Smooth muscle cell (in vitro differentiated cells): ENCODE results near the gene ZFP57. TPM values are rescaled to one million over a fixed set of nuclear protein-coding genes. Genes with fewer than 3 reads are reported as not detected.

Experiments
- DNase-seq: peaks from one replicate; lab custom pipeline; 2025; ENCODE audit not compliant: unreplicated experiment; lab: John Stamatoyannopoulos, UW
- H2AFZ ChIP-seq: fragments of 200-600 bp; sonication (generic); 2 replicates; pipeline ENCODE4 v1.6.0; 2016; ENCODE audit warnings: antibody characterized with exemption, low read depth, mild to moderate bottlenecking
- H3F3A ChIP-seq: fragments of 200-600 bp; sonication (generic); 2 replicates; pipeline ENCODE4 v1.6.0; 2017; ENCODE audit warnings: antibody characterized with exemption, low read depth
- H3K27ac ChIP-seq: fragments of 200-600 bp; sonication (generic); 2 replicates; pipeline ENCODE4 v1.5.1; 2016; ENCODE audit warnings: low read depth, mild to moderate bottlenecking
- H3K27me3 ChIP-seq: fragments of 200-600 bp; sonication (generic); 2 replicates; pipeline ENCODE4 v1.6.1; 2016; ENCODE audit warnings: low read depth, mild to moderate bottlenecking
- H3K36me3 ChIP-seq: fragments of 200-600 bp; sonication (generic); 2 replicates; pipeline ENCODE4 v1.5.1; 2016; ENCODE audit warnings: low read depth
- H3K4me1 ChIP-seq: fragments of 200-600 bp; sonication (generic); 2 replicates; pipeline ENCODE4 v1.5.1; 2016; ENCODE audit warnings: low read depth
- H3K4me2 ChIP-seq: fragments of 200-600 bp; sonication (generic); 2 replicates; pipeline ENCODE4 v1.6.0; 2016; ENCODE audit warnings: mild to moderate bottlenecking
- H3K4me3 ChIP-seq: fragments of 200-600 bp; sonication (generic); 2 replicates; pipeline ENCODE4 v1.5.1; 2016; ENCODE audit warnings: mild to moderate bottlenecking
- H3K79me2 ChIP-seq: fragments of 200-600 bp; sonication (generic); 2 replicates; pipeline ENCODE4 v1.6.0; 2016; ENCODE audit warnings: low read depth, mild to moderate bottlenecking
- H3K9ac ChIP-seq: fragments of 200-600 bp; sonication (generic); 2 replicates; pipeline ENCODE4 v1.6.0; 2016; ENCODE audit warnings: low read depth
- H3K9me3 ChIP-seq: fragments of 200-600 bp; sonication (generic); replicated peaks from 2 replicates; pipeline ENCODE4 v1.5.1; 2016; ENCODE audit warnings: low read depth
- H4K20me1 ChIP-seq: fragments of 200-600 bp; sonication (generic); 2 replicates; pipeline ENCODE4 v1.6.0; 2016; ENCODE audit warnings: low read depth
- CTCF ChIP-seq: fragments of 200-600 bp; sonication (generic); IDR thresholded peaks from 2 replicates; pipeline ENCODE4 v1.5.1; 2017; ENCODE audit warnings: borderline replicate concordance, mild to moderate bottlenecking, antibody characterized with exemption; ENCODE audit not compliant: insufficient read depth, poor library complexity, severe bottlenecking
- WGBS: methylation state at CpG from one replicate; pipeline ENCODE4 v1.1.7; 2016; ENCODE audit warnings: low lambda C conversion rate; 5-methylcytosine and 5-hydroxymethylcytosine counted together
- polyA plus RNA-seq: library from polyadenylated mRNA; unstranded; fragments of >200 nt; fragmentation: Nextera tagmentation; extraction: Ambion mirVana; gene quantifications from 2 replicates; pipeline ENCODE4 v1.2.1, GENCODE V29; 2016
- total RNA-seq: library from RNA; depleted of rRNA; stranded (reverse); fragments of >200 nt; gene quantifications from 2 replicates; pipeline ENCODE4 v1.2.3, GENCODE V29; 2014

The ZFP57 gene
- total and polyA plus RNA-seq, 2 experiments from 2014 or later, result not detected

- no peak overlapping the region for H3K4me2 ChIP-seq
- H4K20me1 ChIP-seq, result no peaks in the 10 kb centered on the region
- H3K27ac ChIP-seq, result no peak overlapping the region
- no peak overlapping the region for H3K4me3 ChIP-seq
- no peaks in the 10 kb centered on the region for H3K79me2 ChIP-seq
- H3F3A ChIP-seq, result no peaks in the 10 kb centered on the region
- H3K9ac ChIP-seq, result no peak overlapping the region
- peaks cover 47% of the 10 kb centered on the region for H3K27me3 ChIP-seq
- DNase-seq, result no peak
- H2AFZ ChIP-seq, result no peak overlapping the region
- no peak for TF ChIP-seq CTCF
- 82% methylated on average over 1 of the region's 1 CpG for WGBS
- H3K4me1 ChIP-seq, result peaks cover 13% of the 10 kb centered on the region
- H3K9me3 ChIP-seq, result no peaks in the 10 kb centered on the region
- no peaks in the 10 kb centered on the region for H3K36me3 ChIP-seq
Measured at GRCh38 chr6:29671026-29671425, 9.9 kb downstream of the ZFP57 start.

GRCh38 chr6:29667158-29667557, 13.8 kb downstream of the ZFP57 start:
- no peaks in the 10 kb centered on the region for H3F3A ChIP-seq
- DNase-seq, result no peak
- peaks cover 71% of the 10 kb centered on the region for H3K27me3 ChIP-seq

GRCh38 chr6:29666826-29667130, 14.2 kb downstream of the ZFP57 start:
- H4K20me1 ChIP-seq, result no peaks in the 10 kb centered on the region
- no peaks in the 10 kb centered on the region for H3K79me2 ChIP-seq
- H3K4me1 ChIP-seq, result peaks cover 13% of the 10 kb centered on the region
- no peak overlapping the region for H3K4me2 ChIP-seq
- H3K27ac ChIP-seq, result no peak overlapping the region
- no peaks in the 10 kb centered on the region for H3K9me3 ChIP-seq
- no peaks in the 10 kb centered on the region for H3K36me3 ChIP-seq
- no peak for DNase-seq
- peaks cover 75% of the 10 kb centered on the region for H3K27me3 ChIP-seq
- TF ChIP-seq CTCF, result no peak
- no peaks in the 10 kb centered on the region for H3F3A ChIP-seq
- whole genome bisulfite sequencing, result 50% methylated on average over 1 of the region's 1 CpG
- no peak overlapping the region for H2AFZ ChIP-seq
- no peak overlapping the region for H3K4me3 ChIP-seq
- H3K9ac ChIP-seq, result no peak overlapping the region

More at GRCh38 chr6:29667158-29667557, 13.8 kb downstream of the ZFP57 start:
- no peak overlapping the region for H3K4me3 ChIP-seq
- WGBS, result 21% methylated on average over 5 of the region's 5 CpGs
- no peak for TF ChIP-seq CTCF
- H3K9ac ChIP-seq, result no peak overlapping the region
- no peaks in the 10 kb centered on the region for H4K20me1 ChIP-seq
- no peak overlapping the region for H2AFZ ChIP-seq
- H3K4me2 ChIP-seq, result no peak overlapping the region
- H3K36me3 ChIP-seq, result no peaks in the 10 kb centered on the region
- H3K4me1 ChIP-seq, result peaks cover 13% of the 10 kb centered on the region
- no peak overlapping the region for H3K27ac ChIP-seq
- H3K79me2 ChIP-seq, result no peaks in the 10 kb centered on the region
- no peaks in the 10 kb centered on the region for H3K9me3 ChIP-seq

GRCh38 chr6:29665942-29666825, 14.8 kb downstream of the ZFP57 start:
- Histone ChIP-seq H3K9ac (no peak overlapping the region), H2AFZ (no peak overlapping the region), H3K27ac (no peak overlapping the region), H3K36me3 (no peaks in the 10 kb centered on the region), H3F3A (no peaks in the 10 kb centered on the region), H3K79me2 (no peaks in the 10 kb centered on the region), H3K27me3 (peaks cover 75% of the 10 kb centered on the region), H3K4me1 (peaks cover 13% of the 10 kb centered on the region), H4K20me1 (no peaks in the 10 kb centered on the region), H3K4me2 (no peak overlapping the region), H3K9me3 (no peaks in the 10 kb centered on the region), H3K4me3 (no peak overlapping the region)
- WGBS, result 48% methylated on average over 8 of the region's 8 CpGs
- DNase-seq, result no peak
- TF ChIP-seq CTCF, result no peak
